Embryonic facial prominence (tissue), 1 donor: ENCODE results near the gene ETV4.
A peak's percentile ranks its signal among the peaks of the same experiment; 100 is the strongest.

Source experiments
- DNase-seq: peaks from one replicate; pipeline ENCODE4 v3.0.0-alpha.2; 2016; ENCODE audit errors: extremely low spot score

Gene ETV4

GRCh38 chr17:43543771-43544575 is 2.2 kb downstream of the ETV4 start:
- DNase-seq, result no peak

- no peak for DNase-seq
Observed at GRCh38 chr17:43543300-43543699, 2.8 kb downstream of the ETV4 start.

- DNase-seq, result no peak
Observed at GRCh38 chr17:43542859-43543258, 3.3 kb downstream of the ETV4 start.

- DNase-seq, result no peak
Observed at GRCh38 chr17:43540821-43541674, 5.1 kb downstream of the ETV4 start.

GRCh38 chr17:43536236-43536992 is 9.7 kb downstream of the ETV4 start:
- DNase-seq, result no peak

GRCh38 chr17:43534909-43535308 is 11.2 kb downstream of the ETV4 start:
- DNase-seq, result no peak

GRCh38 chr17:43533699-43534098 is 12.4 kb downstream of the ETV4 start:
- DNase-seq, result no peak

- no peak for DNase-seq
Observed at GRCh38 chr17:43532581-43532980, 13.6 kb downstream of the ETV4 start.

GRCh38 chr17:43531955-43532354 is 14.2 kb downstream of the ETV4 start:
- DNase-seq, result no peak

GRCh38 chr17:43531082-43531378 is 15.1 kb downstream of the ETV4 start:
- no peak for DNase-seq

GRCh38 chr17:43530288-43531081 is 15.7 kb downstream of the ETV4 start:
- DNase-seq, result peak; percentile 75

- no peak for DNase-seq
Observed at GRCh38 chr17:43529947-43530287, 16.2 kb downstream of the ETV4 start.

- DNase-seq, result no peak
Observed at GRCh38 chr17:43528988-43529814, 16.9 kb downstream of the ETV4 start.

- no peak for DNase-seq
Observed at GRCh38 chr17:43528319-43528987, 17.7 kb downstream of the ETV4 start.

GRCh38 chr17:43526886-43527648 is 19.1 kb downstream of the ETV4 start:
- no peak for DNase-seq

- no peak for DNase-seq
Observed at GRCh38 chr17:43524945-43525575, 21.1 kb downstream of the ETV4 start.

GRCh38 chr17:43521389-43521788 is 24.8 kb downstream of the ETV4 start:
- DNase-seq, result no peak

- no peak for DNase-seq
Observed at GRCh38 chr17:43517615-43518386, 28.3 kb downstream of the ETV4 start.
